ENCODE measurements around the gene ARL6IP5. TPM values are rescaled to one million over a fixed set of nuclear protein-coding genes. Genes with fewer than 3 reads are reported as not detected.

The ARL6IP5 gene
- total RNA-seq, 1 donor from 2014 or later, result 60.5 TPM

- peaks cover 10 to 16% (median 12%) of the 10 kb centered on the region in 3 donors for H3K36me3 ChIP-seq (ENCODE audit: control insufficient read depth in 3 of 3, insufficient read depth in 3 of 3, low read length in 3 of 3)
- H3K4me3 ChIP-seq (ENCODE audit: low read length in 3 of 3), result no peak overlapping the region
- H3K27me3 ChIP-seq (ENCODE audit: control insufficient read depth in 3 of 3, insufficient read depth in 3 of 3, low read length in 3 of 3), result no peaks in the 10 kb centered on the region
- H3K9me3 ChIP-seq (ENCODE audit: control insufficient read depth in 3 of 3, low read length in 3 of 3), result no peaks in the 10 kb centered on the region
- H3K9ac ChIP-seq (ENCODE audit: low read depth in 1 of 3, low read length in 3 of 3), result peak overlapping the region in 1 of 3 donors; percentile 47
- H3K4me1 ChIP-seq (ENCODE audit: control insufficient read depth in 3 of 3, insufficient read depth in 3 of 3, low read length in 3 of 3), result peaks cover 34 to 47% (median 45%) of the 10 kb centered on the region in 3 donors
- H3K27ac ChIP-seq (ENCODE audit: low read depth, low read length), result peak overlapping the region; percentile 82
Observed at GRCh38 chr3:69097407-69098086, 12.8 kb downstream of the ARL6IP5 start.

GRCh38 chr3:69099576-69099975 is 14.8 kb downstream of the ARL6IP5 start:
- peaks cover 15 to 30% (median 28%) of the 10 kb centered on the region in 3 donors for H3K36me3 ChIP-seq (ENCODE audit: control insufficient read depth in 3 of 3, insufficient read depth in 3 of 3, low read length in 3 of 3)

GRCh38 chr3:69102384-69102783 is 17.6 kb downstream of the ARL6IP5 start:
- Histone ChIP-seq H3K9me3 (ENCODE audit: control insufficient read depth in 3 of 3, low read length in 3 of 3) (no peaks in the 10 kb centered on the region), H3K27ac (ENCODE audit: low read depth, low read length) (peak overlapping the region; percentile 87), H3K27me3 (ENCODE audit: control insufficient read depth in 3 of 3, insufficient read depth in 3 of 3, low read length in 3 of 3) (no peaks in the 10 kb centered on the region), H3K9ac (ENCODE audit: low read depth in 1 of 3, low read length in 3 of 3) (peak overlapping the region in 1 of 3 donors; percentile 28), H3K4me1 (ENCODE audit: control insufficient read depth in 3 of 3, insufficient read depth in 3 of 3, low read length in 3 of 3) (peaks cover 18 to 29% (median 24%) of the 10 kb centered on the region in 3 donors), H3K36me3 (ENCODE audit: control insufficient read depth in 3 of 3, insufficient read depth in 3 of 3, low read length in 3 of 3) (peaks cover 18 to 39% (median 36%) of the 10 kb centered on the region in 3 donors), H3K4me3 (ENCODE audit: low read length in 3 of 3) (no peak overlapping the region)

More at GRCh38 chr3:69099576-69099975, 14.8 kb downstream of the ARL6IP5 start:
- Histone ChIP-seq H3K27ac (ENCODE audit: low read depth, low read length) (peak overlapping the region; percentile 14), H3K9ac (ENCODE audit: low read depth in 1 of 3, low read length in 3 of 3) (no peak overlapping the region), H3K4me3 (ENCODE audit: low read length in 3 of 3) (no peak overlapping the region), H3K27me3 (ENCODE audit: control insufficient read depth in 3 of 3, insufficient read depth in 3 of 3, low read length in 3 of 3) (no peaks in the 10 kb centered on the region), H3K9me3 (ENCODE audit: control insufficient read depth in 3 of 3, low read length in 3 of 3) (no peaks in the 10 kb centered on the region), H3K4me1 (ENCODE audit: control insufficient read depth in 3 of 3, insufficient read depth in 3 of 3, low read length in 3 of 3) (peaks cover 32 to 40% (median 38%) of the 10 kb centered on the region in 3 donors)

- H3K27me3 ChIP-seq (ENCODE audit: control insufficient read depth in 3 of 3, insufficient read depth in 3 of 3, low read length in 3 of 3), result no peaks in the 10 kb centered on the region
- H3K4me3 ChIP-seq (ENCODE audit: low read length in 3 of 3), result no peak overlapping the region
- peak overlapping the region; percentile 87 for H3K27ac ChIP-seq (ENCODE audit: low read depth, low read length)
- peak overlapping the region in 1 of 3 donors; percentile 28 for H3K9ac ChIP-seq (ENCODE audit: low read depth in 1 of 3, low read length in 3 of 3)
- H3K9me3 ChIP-seq (ENCODE audit: control insufficient read depth in 3 of 3, low read length in 3 of 3), result no peaks in the 10 kb centered on the region
- H3K4me1 ChIP-seq (ENCODE audit: control insufficient read depth in 3 of 3, insufficient read depth in 3 of 3, low read length in 3 of 3), result peaks cover 18 to 26% (median 24%) of the 10 kb centered on the region in 3 donors
- peaks cover 23 to 42% (median 38%) of the 10 kb centered on the region in 3 donors for H3K36me3 ChIP-seq (ENCODE audit: control insufficient read depth in 3 of 3, insufficient read depth in 3 of 3, low read length in 3 of 3)
Observed at GRCh38 chr3:69103123-69103522, 18.4 kb downstream of the ARL6IP5 start.

GRCh38 chr3:69104586-69104985 is 19.8 kb downstream of the ARL6IP5 start:
- Histone ChIP-seq H3K36me3 (ENCODE audit: control insufficient read depth in 3 of 3, insufficient read depth in 3 of 3, low read length in 3 of 3) (peaks cover 23 to 43% (median 40%) of the 10 kb centered on the region in 3 donors), H3K4me3 (ENCODE audit: low read length in 3 of 3) (no peak overlapping the region), H3K9me3 (ENCODE audit: control insufficient read depth in 3 of 3, low read length in 3 of 3) (no peaks in the 10 kb centered on the region), H3K27me3 (ENCODE audit: control insufficient read depth in 3 of 3, insufficient read depth in 3 of 3, low read length in 3 of 3) (no peaks in the 10 kb centered on the region), H3K9ac (ENCODE audit: low read depth in 1 of 3, low read length in 3 of 3) (no peak overlapping the region), H3K27ac (ENCODE audit: low read depth, low read length) (peak overlapping the region; percentile 87), H3K4me1 (ENCODE audit: control insufficient read depth in 3 of 3, insufficient read depth in 3 of 3, low read length in 3 of 3) (peaks cover 21 to 33% (median 32%) of the 10 kb centered on the region in 3 donors)

GRCh38 chr3:69105320-69105719 is 20.6 kb downstream of the ARL6IP5 start:
- Histone ChIP-seq H3K4me3 (ENCODE audit: low read length in 3 of 3) (no peak overlapping the region), H3K9ac (ENCODE audit: low read depth in 1 of 3, low read length in 3 of 3) (no peak overlapping the region), H3K4me1 (ENCODE audit: control insufficient read depth in 3 of 3, insufficient read depth in 3 of 3, low read length in 3 of 3) (peaks cover 22 to 33% (median 31%) of the 10 kb centered on the region in 3 donors), H3K36me3 (ENCODE audit: control insufficient read depth in 3 of 3, insufficient read depth in 3 of 3, low read length in 3 of 3) (peaks cover 20 to 43% (median 40%) of the 10 kb centered on the region in 3 donors), H3K9me3 (ENCODE audit: control insufficient read depth in 3 of 3, low read length in 3 of 3) (no peaks in the 10 kb centered on the region), H3K27ac (ENCODE audit: low read depth, low read length) (no peak overlapping the region), H3K27me3 (ENCODE audit: control insufficient read depth in 3 of 3, insufficient read depth in 3 of 3, low read length in 3 of 3) (no peaks in the 10 kb centered on the region)

GRCh38 chr3:69107841-69108240 is 23.1 kb downstream of the ARL6IP5 start:
- Histone ChIP-seq H3K36me3 (ENCODE audit: control insufficient read depth in 3 of 3, insufficient read depth in 3 of 3, low read length in 3 of 3) (peaks cover 17 to 38% (median 36%) of the 10 kb centered on the region in 3 donors), H3K27me3 (ENCODE audit: control insufficient read depth in 3 of 3, insufficient read depth in 3 of 3, low read length in 3 of 3) (no peaks in the 10 kb centered on the region), H3K9me3 (ENCODE audit: control insufficient read depth in 3 of 3, low read length in 3 of 3) (no peaks in the 10 kb centered on the region), H3K4me1 (ENCODE audit: control insufficient read depth in 3 of 3, insufficient read depth in 3 of 3, low read length in 3 of 3) (peaks cover 34 to 41% (median 37%) of the 10 kb centered on the region in 3 donors), H3K9ac (ENCODE audit: low read depth in 1 of 3, low read length in 3 of 3) (no peak overlapping the region), H3K27ac (ENCODE audit: low read depth, low read length) (peak overlapping the region; percentile 43), H3K4me3 (ENCODE audit: low read length in 3 of 3) (no peak overlapping the region)

GRCh38 chr3:69108811-69109210 is 24.1 kb downstream of the ARL6IP5 start:
- Histone ChIP-seq H3K4me1 (ENCODE audit: control insufficient read depth in 3 of 3, insufficient read depth in 3 of 3, low read length in 3 of 3) (peaks cover 35 to 44% (median 37%) of the 10 kb centered on the region in 3 donors), H3K36me3 (ENCODE audit: control insufficient read depth in 3 of 3, insufficient read depth in 3 of 3, low read length in 3 of 3) (peaks cover 17 to 30% (median 27%) of the 10 kb centered on the region in 3 donors), H3K4me3 (ENCODE audit: low read length in 3 of 3) (no peak overlapping the region), H3K27ac (ENCODE audit: low read depth, low read length) (peak overlapping the region; percentile 62), H3K9ac (ENCODE audit: low read depth in 1 of 3, low read length in 3 of 3) (no peak overlapping the region), H3K9me3 (ENCODE audit: control insufficient read depth in 3 of 3, low read length in 3 of 3) (no peaks in the 10 kb centered on the region), H3K27me3 (ENCODE audit: control insufficient read depth in 3 of 3, insufficient read depth in 3 of 3, low read length in 3 of 3) (no peaks in the 10 kb centered on the region)

GRCh38 chr3:69110941-69111546 is 26.3 kb downstream of the ARL6IP5 start:
- Histone ChIP-seq H3K27me3 (ENCODE audit: control insufficient read depth in 3 of 3, insufficient read depth in 3 of 3, low read length in 3 of 3) (no peaks in the 10 kb centered on the region), H3K4me3 (ENCODE audit: low read length in 3 of 3) (no peak overlapping the region), H3K27ac (ENCODE audit: low read depth, low read length) (peak overlapping the region; percentile 28), H3K9ac (ENCODE audit: low read depth in 1 of 3, low read length in 3 of 3) (no peak overlapping the region), H3K4me1 (ENCODE audit: control insufficient read depth in 3 of 3, insufficient read depth in 3 of 3, low read length in 3 of 3) (peaks cover 33 to 48% (median 35%) of the 10 kb centered on the region in 3 donors), H3K36me3 (ENCODE audit: control insufficient read depth in 3 of 3, insufficient read depth in 3 of 3, low read length in 3 of 3) (peaks cover 10 to 21% (median 14%) of the 10 kb centered on the region in 3 donors), H3K9me3 (ENCODE audit: control insufficient read depth in 3 of 3, low read length in 3 of 3) (no peaks in the 10 kb centered on the region)

GRCh38 chr3:69113536-69113935 is 28.8 kb downstream of the ARL6IP5 start:
- Histone ChIP-seq H3K4me1 (ENCODE audit: control insufficient read depth in 3 of 3, insufficient read depth in 3 of 3, low read length in 3 of 3) (peaks cover 28 to 45% (median 37%) of the 10 kb centered on the region in 3 donors), H3K9me3 (ENCODE audit: control insufficient read depth in 3 of 3, low read length in 3 of 3) (no peaks in the 10 kb centered on the region), H3K36me3 (ENCODE audit: control insufficient read depth in 3 of 3, insufficient read depth in 3 of 3, low read length in 3 of 3) (peaks cover 7 to 17% (median 11%) of the 10 kb centered on the region in 3 donors), H3K27ac (ENCODE audit: low read depth, low read length) (peak overlapping the region; percentile 84), H3K4me3 (ENCODE audit: low read length in 3 of 3) (no peak overlapping the region), H3K9ac (ENCODE audit: low read depth in 1 of 3, low read length in 3 of 3) (peak overlapping the region in 2 of 3 donors; percentile 7 to 25), H3K27me3 (ENCODE audit: control insufficient read depth in 3 of 3, insufficient read depth in 3 of 3, low read length in 3 of 3) (no peaks in the 10 kb centered on the region)
